Prostate gland (tissue), 2 donors: Measurements from ENCODE around the gene UBR3.
"Not testable (repeated sequence)": the region's sequence is repeated elsewhere in the genome, so short reads cannot be mapped to it uniquely, and the experiment has no call there.

ENCODE experiments used
- CTCF ChIP-seq, 4 experiments: fragments of 200-600 bp in 2 of 4; fragments of 450-650 bp in 2 of 4; sonication (generic) in 2 of 4; IDR thresholded peaks; 1 replicate in 3 of 4; 2 replicates in 1 of 4; pipeline ENCODE4 v1.5.1; 2016 to 2019; ENCODE audit warnings: antibody characterized with exemption in 4 of 4, mild to moderate bottlenecking in 2 of 4, moderate library complexity in 2 of 4
- POLR2AphosphoS5 ChIP-seq: sonication (generic); formaldehyde crosslinking; IDR thresholded peaks from one replicate; pipeline ENCODE4 v1.6.1; 2017; ENCODE audit warnings: antibody characterized with exemption

- not testable (repeated sequence) for TF ChIP-seq CTCF (IDR thresholded peaks at IDR 0.05); POLR2AphosphoS5
Observed at GRCh38 chr2:169900103-169900502, 72.8 kb downstream of the UBR3 start.
